Measurements from ENCODE around the gene CRADD. TPM values are rescaled to one million over a fixed set of nuclear protein-coding genes. Genes with fewer than 3 reads are reported as not detected.

Gene CRADD
- total and polyA plus RNA-seq, 8 donors, result 8.4 to 21.4 (median 10.3) TPM

DNA sequence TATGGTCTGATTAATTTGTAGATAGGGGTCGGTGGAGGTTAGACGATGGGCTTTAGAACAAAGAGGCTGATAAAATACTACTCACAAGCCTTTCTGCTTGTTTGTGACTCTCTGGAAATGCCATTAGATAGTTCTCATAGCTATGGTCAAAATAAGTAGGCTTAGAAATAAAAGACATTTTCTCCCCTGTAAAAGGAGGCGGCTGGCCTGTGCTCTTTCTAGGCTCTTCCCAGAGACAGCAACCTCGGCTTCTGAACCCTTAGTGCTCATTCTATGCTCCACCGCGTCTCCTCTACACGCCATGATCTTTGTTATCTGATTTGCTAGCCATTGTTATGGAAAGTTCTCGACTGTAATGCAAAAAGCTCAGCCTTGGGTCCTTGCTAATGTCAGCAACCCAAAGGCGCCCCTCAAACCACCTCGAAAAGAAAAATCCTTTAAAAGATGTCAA lies 64.5 kb downstream of the CRADD start:
- intact Hi-C loops (cut with DNase I), result loop anchor here in 1 of 2 donors (5.0 kb wide), 1 partner anchor 169 kb away; the partner anchor contains the start of gene SOCS2
- Histone ChIP-seq H3K36me3 (no peaks in the 10 kb centered on the region), H3K27me3 (no peaks in the 10 kb centered on the region), H3K4me3 (peak overlapping the region; percentile 38 to 44), H3K9me3 (no peaks in the 10 kb centered on the region), H3K27ac (peak overlapping the region; percentile 90 to 94), H3K4me1 (peaks cover 10 to 42% of the 10 kb centered on the region in 2 donors)
- DNase-seq, result peak in 1 of 4 donors; percentile 14
- TF ChIP-seq, protein P1, sequence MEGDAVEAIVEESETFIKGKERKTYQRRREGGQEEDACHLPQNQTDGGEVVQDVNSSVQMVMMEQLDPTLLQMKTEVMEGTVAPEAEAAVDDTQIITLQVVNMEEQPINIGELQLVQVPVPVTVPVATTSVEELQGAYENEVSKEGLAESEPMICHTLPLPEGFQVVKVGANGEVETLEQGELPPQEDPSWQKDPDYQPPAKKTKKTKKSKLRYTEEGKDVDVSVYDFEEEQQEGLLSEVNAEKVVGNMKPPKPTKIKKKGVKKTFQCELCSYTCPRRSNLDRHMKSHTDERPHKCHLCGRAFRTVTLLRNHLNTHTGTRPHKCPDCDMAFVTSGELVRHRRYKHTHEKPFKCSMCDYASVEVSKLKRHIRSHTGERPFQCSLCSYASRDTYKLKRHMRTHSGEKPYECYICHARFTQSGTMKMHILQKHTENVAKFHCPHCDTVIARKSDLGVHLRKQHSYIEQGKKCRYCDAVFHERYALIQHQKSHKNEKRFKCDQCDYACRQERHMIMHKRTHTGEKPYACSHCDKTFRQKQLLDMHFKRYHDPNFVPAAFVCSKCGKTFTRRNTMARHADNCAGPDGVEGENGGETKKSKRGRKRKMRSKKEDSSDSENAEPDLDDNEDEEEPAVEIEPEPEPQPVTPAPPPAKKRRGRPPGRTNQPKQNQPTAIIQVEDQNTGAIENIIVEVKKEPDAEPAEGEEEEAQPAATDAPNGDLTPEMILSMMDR (IDR thresholded peaks at IDR 0.05), result no peak
- peak; percentile 34 for ATAC-seq

DNA sequence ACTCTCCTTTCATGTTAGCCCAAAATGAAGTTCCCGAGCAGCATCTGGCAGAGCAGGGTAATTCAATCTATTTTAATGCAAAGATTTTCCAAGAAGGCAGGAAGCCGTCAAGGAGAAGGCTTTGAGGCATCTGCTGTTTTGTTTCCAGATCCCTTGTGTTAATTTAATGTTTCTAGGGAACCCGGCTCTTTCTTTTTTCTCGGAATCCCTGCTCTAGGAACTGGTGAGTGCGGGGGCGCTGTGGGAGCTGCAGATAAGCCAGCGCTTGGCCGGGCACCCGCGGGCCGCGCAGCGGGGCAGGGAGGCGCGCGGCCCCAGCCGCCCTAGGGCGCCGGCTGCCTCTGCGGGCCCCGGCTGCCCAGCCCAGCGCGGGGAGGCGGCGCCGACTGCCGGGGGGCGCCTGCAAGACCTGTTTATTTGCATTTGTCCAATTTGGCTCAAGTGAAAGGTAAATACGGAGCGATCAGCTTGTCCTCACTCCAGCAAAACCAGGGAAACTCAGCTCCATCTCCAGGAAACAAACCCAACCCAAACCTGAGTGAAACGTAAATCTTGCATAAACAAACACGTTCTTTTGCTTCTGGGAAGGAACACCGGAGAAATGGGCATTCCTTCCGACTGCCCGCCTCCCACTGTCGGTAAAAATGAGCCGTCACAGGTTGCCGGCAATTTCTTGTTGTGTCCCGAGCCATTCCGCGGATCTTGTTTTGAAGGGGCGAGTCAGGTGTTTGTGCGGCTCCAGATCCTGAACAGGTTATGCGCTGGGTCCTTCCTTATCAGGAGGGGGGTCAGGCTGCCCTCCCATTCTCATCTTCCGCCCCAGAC lies 65.1 kb downstream of the CRADD start:
- DNase-seq, result peak; percentile 68 to 94 (median 77)
- no peaks in the 10 kb centered on the region for H3K36me3 ChIP-seq
- ATAC-seq, result peak; percentile 95
- H3K9me3 ChIP-seq, result no peaks in the 10 kb centered on the region
- no peaks in the 10 kb centered on the region for H3K27me3 ChIP-seq
- peak overlapping the region; percentile 90 to 94 for H3K27ac ChIP-seq
- peaks cover 10 to 42% of the 10 kb centered on the region in 2 donors for H3K4me1 ChIP-seq
- TF ChIP-seq, protein P1 (IDR thresholded peaks at IDR 0.05), result peak in 1 of 2 donors; percentile 10
- H3K4me3 ChIP-seq, result peak overlapping the region; percentile 38 to 44
- intact Hi-C loops (cut with DNase I), result loop anchor here in 1 of 2 donors (5.0 kb wide), 1 partner anchor 170 kb away; the partner anchor contains the start of gene SOCS2

DNA sequence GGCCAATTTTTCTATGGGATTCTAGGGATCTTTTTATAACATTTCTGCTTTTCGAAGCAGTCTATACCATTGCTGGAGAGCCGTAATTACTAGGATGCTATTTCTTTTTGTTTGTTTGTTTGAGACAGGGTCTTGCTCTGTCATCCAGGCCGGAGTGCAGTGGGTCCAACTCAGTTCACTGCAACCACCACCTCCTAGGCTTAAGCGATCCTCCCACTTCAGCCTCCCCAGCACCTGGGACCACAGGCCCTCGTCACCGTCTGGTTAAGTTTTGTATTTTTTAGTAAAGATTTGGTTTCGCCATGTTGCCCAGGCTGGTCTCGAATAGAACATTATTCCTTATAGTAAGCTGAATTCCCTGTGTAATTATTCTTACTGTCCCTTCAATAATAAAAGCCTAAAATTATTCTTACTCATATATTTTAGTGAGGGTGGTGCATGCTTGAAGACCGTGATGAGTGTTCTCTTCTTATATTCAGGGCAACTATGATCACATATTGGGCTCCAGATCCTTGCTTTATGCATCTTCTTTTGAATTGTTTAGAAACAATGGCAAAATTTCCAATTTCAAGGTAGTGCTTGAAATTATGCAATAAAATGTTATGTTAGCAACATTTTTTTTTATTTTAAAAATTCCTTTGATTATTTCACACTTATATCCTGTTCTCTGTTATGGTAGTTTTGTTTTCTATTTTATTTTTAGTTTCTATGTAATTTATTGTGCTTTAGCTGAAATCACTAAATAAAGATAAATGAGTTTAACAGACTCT lies 66.2 kb downstream of the CRADD start:
- peak overlapping the region; percentile 90 to 94 for H3K27ac ChIP-seq
- H3K27me3 ChIP-seq, result no peaks in the 10 kb centered on the region
- DNase-seq (no peak), ATAC-seq (no peak)
- H3K9me3 ChIP-seq, result no peaks in the 10 kb centered on the region
- TF ChIP-seq, protein P1 (IDR thresholded peaks at IDR 0.05), result no peak
- H3K36me3 ChIP-seq, result no peaks in the 10 kb centered on the region
- H3K4me1 ChIP-seq, result peaks cover 5 to 42% of the 10 kb centered on the region in 2 donors
- peak overlapping the region in 1 of 2 donors; percentile 44 for H3K4me3 ChIP-seq
- intact Hi-C loops (cut with DNase I), result loop anchor here in 1 of 2 donors (5.0 kb wide), 1 partner anchor 171 kb away; the partner anchor contains the start of gene SOCS2

DNA sequence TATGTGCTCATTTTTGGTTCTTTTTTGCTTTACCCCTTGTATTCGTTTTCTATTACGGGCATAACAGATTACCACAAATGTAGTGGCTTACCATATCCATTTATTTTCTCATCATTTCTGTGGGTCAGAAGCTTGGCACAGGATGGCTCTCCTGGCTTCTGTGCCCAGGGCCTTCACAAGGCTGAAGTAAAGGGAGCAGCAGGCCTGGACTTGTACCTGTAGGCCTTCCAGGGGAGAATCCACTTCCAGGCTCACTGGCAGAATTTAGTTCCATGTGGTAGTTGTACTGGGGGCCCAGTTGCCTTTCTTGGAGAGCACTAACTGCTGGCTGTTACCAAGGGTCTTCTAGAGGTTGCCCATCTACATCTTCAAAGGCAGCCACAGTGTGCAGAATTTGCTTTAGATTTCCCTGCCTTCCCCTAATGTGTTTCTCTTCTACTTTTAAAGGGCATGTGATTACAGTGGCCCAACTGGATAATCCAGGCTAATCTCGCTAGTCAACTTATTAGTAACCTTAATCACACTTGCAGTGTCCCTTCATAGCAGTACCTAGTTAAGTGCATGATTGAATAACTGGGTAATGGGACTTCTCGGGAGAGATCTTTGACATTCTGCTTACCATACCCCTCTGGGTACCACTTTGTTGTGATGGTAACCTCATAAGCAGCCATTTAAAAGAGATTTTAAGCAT lies 67.0 kb downstream of the CRADD start:
- H3K4me1 ChIP-seq, result peaks cover 5 to 37% of the 10 kb centered on the region in 2 donors
- DNase-seq, result no peak
- H3K36me3 ChIP-seq, result no peaks in the 10 kb centered on the region
- peak overlapping the region in 1 of 2 donors; percentile 16 for H3K27ac ChIP-seq
- ATAC-seq, result no peak
- H3K4me3 ChIP-seq, result no peak overlapping the region
- intact Hi-C loops (cut with DNase I), result loop anchor here in 1 of 2 donors (5.0 kb wide), 1 partner anchor 172 kb away; the partner anchor contains the start of gene SOCS2
- TF ChIP-seq, protein P1 (IDR thresholded peaks at IDR 0.05), result no peak
- H3K27me3 ChIP-seq, result no peaks in the 10 kb centered on the region
- H3K9me3 ChIP-seq, result no peaks in the 10 kb centered on the region

Measured in left lung (tissue), 10 donors.